ENCODE measurements around the gene EVI5L.

DNA sequence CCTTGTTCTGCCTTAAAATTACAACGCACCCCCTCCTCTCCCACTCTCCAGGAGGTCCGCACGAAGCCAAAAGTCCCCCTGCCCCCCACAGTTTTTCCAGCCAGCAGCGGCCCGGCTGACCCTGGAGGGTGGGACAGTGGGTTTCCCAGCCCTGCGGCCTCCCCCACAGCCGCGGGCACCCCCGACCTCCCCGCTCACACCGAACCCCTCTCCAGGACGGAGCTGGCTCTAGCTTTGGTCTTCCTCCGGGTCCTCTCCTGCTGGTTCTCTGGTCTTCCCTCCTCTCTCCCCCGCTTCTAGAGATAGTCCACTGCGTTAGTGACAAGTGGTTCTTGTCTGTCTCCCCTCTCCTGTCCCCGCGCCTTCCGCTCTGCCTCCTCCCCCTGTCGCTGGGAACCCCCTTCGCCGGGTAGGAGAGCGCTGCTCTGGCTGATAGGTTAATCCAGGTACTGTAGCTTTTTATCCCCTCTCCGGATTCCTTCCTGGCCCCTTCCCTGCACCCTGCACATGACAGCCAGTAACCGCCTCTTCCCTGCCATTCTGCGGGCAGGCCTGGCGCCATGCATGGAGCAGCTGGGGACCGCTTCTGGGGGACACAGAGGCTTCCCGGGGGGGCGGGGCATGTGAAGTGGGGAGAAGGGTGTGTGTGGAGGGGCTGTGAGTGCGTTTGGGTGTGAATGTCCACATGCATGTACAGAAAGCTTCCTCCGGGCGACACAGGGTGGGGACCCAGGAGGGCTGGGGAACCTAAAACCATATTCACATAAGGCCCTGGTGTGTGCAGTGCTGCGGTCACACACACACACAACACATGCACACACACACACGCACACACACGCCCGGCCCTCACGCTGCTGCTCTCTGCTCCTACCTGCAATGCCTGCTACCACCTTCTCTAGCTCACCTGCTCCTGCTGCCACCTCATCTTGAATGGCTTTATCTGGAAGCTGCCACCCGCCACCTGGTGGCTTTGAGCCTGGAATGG is 27.0 kb downstream of the EVI5L start:
- TF ChIP-seq CHD2 (IDR thresholded peaks at IDR 0.05; ENCODE audit: low read length) = no peak
- no peak for TF ChIP-seq CEBPB (IDR thresholded peaks at IDR 0.05; ENCODE audit: low read depth, low read length)
